A673 (cell line): ENCODE data around the gene CXCL8. TPM values are rescaled to one million over a fixed set of nuclear protein-coding genes. Genes with fewer than 3 reads are reported as not detected.

Source experiments
- BruUV-seq: library from RNA; stranded (reverse); fragments of 400-500 nt; replicated peaks from 2 replicates; lab custom pipeline; 2021; lab: Mats Ljungman, UMichigan
- CTCF ChIA-PET: fragments of 300-600 bp; sonication (Branson Sonifier 250); formaldehyde crosslinking; loops from one replicate; lab custom pipeline; 2022; ENCODE audit warnings: antibody characterized with exemption; lab: Charles Lee
- POLR2A ChIA-PET: fragments of 300-600 bp; sonication (Branson Sonifier 250); formaldehyde crosslinking; loops from one replicate; lab custom pipeline; 2022; ENCODE audit warnings: antibody characterized with exemption; ENCODE audit not compliant: low non-redundant PET; lab: Charles Lee
- DNase-seq: peaks from one replicate; pipeline ENCODE4 v3.0.0-alpha.2; 2015; ENCODE audit warnings: low spot score
- H3K27ac ChIP-seq: fragments of 200-600 bp; sonication (generic); 2 replicates; pipeline ENCODE4 v1.5.1; 2016; ENCODE audit warnings: mixed run types, low read depth, mild to moderate bottlenecking, mixed read lengths, antibody characterized with exemption, low read length; ENCODE audit not compliant: poor library complexity, severe bottlenecking
- H3K27me3 ChIP-seq: fragments of 200-600 bp; sonication (generic); replicated peaks from 2 replicates; pipeline ENCODE4 v1.6.1; 2017; ENCODE audit warnings: mixed run types, low read depth, mild to moderate bottlenecking, mixed read lengths, antibody characterized with exemption, low read length; ENCODE audit not compliant: insufficient read depth, poor library complexity
- H3K36me3 ChIP-seq: fragments of 200-600 bp; sonication (generic); 2 replicates; pipeline ENCODE4 v1.6.1; 2016; ENCODE audit warnings: mixed run types, mild to moderate bottlenecking, mixed read lengths, antibody characterized with exemption, low read length; ENCODE audit not compliant: insufficient read depth, poor library complexity, severe bottlenecking
- H3K4me1 ChIP-seq: fragments of 200-600 bp; sonication (generic); 2 replicates; pipeline ENCODE4 v1.6.1; 2017; ENCODE audit warnings: mixed run types, mild to moderate bottlenecking, mixed read lengths, antibody characterized with exemption, low read length; ENCODE audit not compliant: insufficient read depth, poor library complexity, severe bottlenecking
- H3K4me3 ChIP-seq: fragments of 200-600 bp; sonication (generic); 2 replicates; pipeline ENCODE4 v1.5.1; 2016; ENCODE audit warnings: low read depth, mixed run types, mild to moderate bottlenecking, mixed read lengths, low read length; ENCODE audit not compliant: poor library complexity, severe bottlenecking
- H3K9me3 ChIP-seq: fragments of 200-600 bp; sonication (generic); 2 replicates; pipeline ENCODE4 v1.6.1; 2016; ENCODE audit warnings: mixed run types, low read depth, mild to moderate bottlenecking, mixed read lengths, antibody characterized with exemption, low read length; ENCODE audit not compliant: poor library complexity, severe bottlenecking
- CTCF ChIP-seq: fragments of 300-800, 200-600 bp; sonication (generic); conservative IDR thresholded peaks from 2 replicates; pipeline ENCODE4 v1.5.1; 2017; ENCODE audit warnings: low read depth, mild to moderate bottlenecking, antibody characterized with exemption, low read length, moderate library complexity, mixed read lengths
- EZH2 ChIP-seq: fragments of 200-600 bp; sonication (generic); IDR thresholded peaks from 2 replicates; pipeline ENCODE4 v1.6.1; 2017; ENCODE audit warnings: borderline replicate concordance, low read depth, mild to moderate bottlenecking, mixed read lengths, antibody characterized with exemption, low read length; ENCODE audit not compliant: poor library complexity, severe bottlenecking
- intact Hi-C: fragments of 100-400 bp; cut with micrococcal nuclease; formaldehyde crosslinking; loops from one replicate; pipeline ENCODE4 v1.10.0; 2022; ENCODE audit not compliant: unreplicated experiment
- total RNA-seq: library from RNA; stranded (reverse); gene quantifications from 2 replicates; pipeline ENCODE4 v1.2.3, GENCODE V29; 2021

CXCL8 gene
- total RNA-seq, 1 experiment from 2014 or later, result 2.7 TPM

- BruUV-seq, result no TSS peak
- H3K9me3 ChIP-seq, result no peaks in the 10 kb centered on the region
- TF ChIP-seq CTCF (no peak), EZH2 (no peak)
- ChIA-PET CTCF (no interaction called here), POLR2A (no interaction called here)
- no peak overlapping the region for H3K4me3 ChIP-seq
- intact Hi-C loops, result no loop called here
- H3K27me3 ChIP-seq, result no peaks in the 10 kb centered on the region
- H3K36me3 ChIP-seq, result no peaks in the 10 kb centered on the region
- H3K27ac ChIP-seq, result no peak overlapping the region
- no peaks in the 10 kb centered on the region for H3K4me1 ChIP-seq
- DNase-seq, result no peak
Measured at GRCh38 chr4:73780834-73781233, 40.5 kb downstream of the CXCL8 start.

- DNase-seq, result no peak
- CTCF ChIA-PET, result no interaction called here
- Histone ChIP-seq H3K9me3 (no peaks in the 10 kb centered on the region), H3K27ac (no peak overlapping the region), H3K27me3 (no peaks in the 10 kb centered on the region), H3K4me3 (no peak overlapping the region), H3K4me1 (no peaks in the 10 kb centered on the region), H3K36me3 (no peaks in the 10 kb centered on the region)
- POLR2A ChIA-PET, result no interaction called here
- TF ChIP-seq CTCF (no peak), EZH2 (no peak)
- intact Hi-C loops, result no loop called here
- no TSS peak for BruUV-seq
Measured at GRCh38 chr4:73788411-73788810, 48.0 kb downstream of the CXCL8 start.

Other genes with a start within 250 kb of the CXCL8 start
- not detected in 2 replicates for gene RASSF6, start 120.1 kb upstream of the CXCL8 start, total RNA-seq
- gene CXCL6, start 96.1 kb downstream of the CXCL8 start, total RNA-seq, result 0.28 and 0.56 TPM in 2 replicates
- not detected in 2 replicates for gene PF4V1, start 112.7 kb downstream of the CXCL8 start, total RNA-seq
- gene CXCL1, start 128.8 kb downstream of the CXCL8 start, total RNA-seq, result 0.45 TPM in 1 of 2 replicates, not detected in the other
- not detected in 2 replicates for gene PF4, start 241.5 kb downstream of the CXCL8 start, total RNA-seq
- not detected in 2 replicates for gene PPBP, start 247.6 kb downstream of the CXCL8 start, total RNA-seq